ENCODE measurements around the gene CD14. TPM values are rescaled to one million over a fixed set of nuclear protein-coding genes. Genes with fewer than 3 reads are reported as not detected.

The CD14 gene
- total RNA-seq, 1 experiment from 2014 or later, result 0.79 TPM

- Mint-ChIP-seq H3K9me3 (ENCODE audit: unreplicated experiment) (peaks cover 8% of the 10 kb centered on the region), H3K36me3 (ENCODE audit: insufficient read depth, unreplicated experiment) (peaks cover 8% of the 10 kb centered on the region), H3K4me1 (ENCODE audit: insufficient read depth, unreplicated experiment) (peaks cover 30% of the 10 kb centered on the region), H3K4me3 (ENCODE audit: unreplicated experiment) (peak overlapping the region; percentile 68), H3K27ac (ENCODE audit: low read depth, unreplicated experiment) (no peak overlapping the region), H3K27me3 (ENCODE audit: insufficient read depth, unreplicated experiment) (no peaks in the 10 kb centered on the region)
- ChIA-PET CTCF (interaction anchor here (0.5 to 1.6 kb wide), 10 partner anchors 42 to 1141 kb away, joined by 3 to 7 read pairs (median 3); partner anchors contain the start of gene EIF4EBP3), POLR2A (interaction anchor here (0.6 to 11.2 kb wide), 14 partner anchors 9 to 974 kb away, joined by 3 to 143 read pairs (median 4); partner anchors contain the start of genes ANKHD1, APBB3, EIF4EBP3 and IK)
- intact Hi-C loops (cut with micrococcal nuclease), result no loop called here
- peak; percentile 85 for DNase-seq (ENCODE audit: unreplicated experiment)
- no peak for TF ChIP-seq CTCF (IDR thresholded peaks at IDR 0.05; ENCODE audit: unreplicated experiment)
- BruUV-seq (replicated peaks), result no TSS peak
Observed at GRCh38 chr5:140632366-140633020, 482 bp downstream of the CD14 start.

- H3K9me3 Mint-ChIP-seq (ENCODE audit: unreplicated experiment), result peaks cover 8% of the 10 kb centered on the region
- H3K4me1 Mint-ChIP-seq (ENCODE audit: insufficient read depth, unreplicated experiment), result peaks cover 30% of the 10 kb centered on the region
- TF ChIP-seq CTCF (IDR thresholded peaks at IDR 0.05; ENCODE audit: unreplicated experiment), result no peak
- ChIA-PET POLR2A (interaction anchor here (0.6 to 11.2 kb wide), 9 partner anchors 15 to 231 kb away, joined by 4 to 143 read pairs (median 12); partner anchors contain the start of genes ANKHD1, APBB3, IK and NDUFA2), CTCF (interaction anchor here (0.5 to 3.7 kb wide), 8 partner anchors 7 to 274 kb away, joined by 3 to 12 read pairs (median 4); partner anchors contain the start of genes EIF4EBP3, IK, NDUFA2 and TMCO6)
- H3K36me3 Mint-ChIP-seq (ENCODE audit: insufficient read depth, unreplicated experiment), result peaks cover 8% of the 10 kb centered on the region
- no TSS peak for BruUV-seq (replicated peaks)
- H3K4me3 Mint-ChIP-seq (ENCODE audit: unreplicated experiment), result peak overlapping the region; percentile 68
- H3K27me3 Mint-ChIP-seq (ENCODE audit: insufficient read depth, unreplicated experiment), result no peaks in the 10 kb centered on the region
- no peak for DNase-seq (ENCODE audit: unreplicated experiment)
- intact Hi-C loops (cut with micrococcal nuclease), result no loop called here
- H3K27ac Mint-ChIP-seq (ENCODE audit: low read depth, unreplicated experiment), result no peak overlapping the region
Observed at GRCh38 chr5:140631831-140632365, 1.1 kb downstream of the CD14 start.

- Mint-ChIP-seq H3K9me3 (ENCODE audit: unreplicated experiment) (peaks cover 8% of the 10 kb centered on the region), H3K27me3 (ENCODE audit: insufficient read depth, unreplicated experiment) (no peaks in the 10 kb centered on the region), H3K4me1 (ENCODE audit: insufficient read depth, unreplicated experiment) (peaks cover 30% of the 10 kb centered on the region), H3K4me3 (ENCODE audit: unreplicated experiment) (no peak overlapping the region), H3K27ac (ENCODE audit: low read depth, unreplicated experiment) (no peak overlapping the region), H3K36me3 (ENCODE audit: insufficient read depth, unreplicated experiment) (peaks cover 8% of the 10 kb centered on the region)
- TF ChIP-seq CTCF (IDR thresholded peaks at IDR 0.05; ENCODE audit: unreplicated experiment), result no peak
- no peak for DNase-seq (ENCODE audit: unreplicated experiment)
- ChIA-PET CTCF (interaction anchor here (0.6 to 3.7 kb wide), 11 partner anchors 8 to 1100 kb away, joined by 3 to 12 read pairs (median 4); partner anchors contain the start of genes EIF4EBP3, IK, NDUFA2 and TMCO6), POLR2A (interaction anchor here (0.9 to 11.2 kb wide), 11 partner anchors 8 to 230 kb away, joined by 3 to 143 read pairs (median 12); partner anchors contain the start of genes ANKHD1, APBB3, EIF4EBP3 and IK)
- intact Hi-C loops (cut with micrococcal nuclease), result no loop called here
- no TSS peak for BruUV-seq (replicated peaks)
Observed at GRCh38 chr5:140631036-140631417, 1.9 kb downstream of the CD14 start.
